GM20431 (cell line): Measurements from ENCODE around the gene TMEM271.

Experiments used
- in situ Hi-C: fragments of 300-500 bp; cut with MseI, MboI; formaldehyde crosslinking; loops from one replicate; pipeline ENCODE4 v1.15.0; 2020; ENCODE audit warnings: low sequenced_read_pairs; ENCODE audit not compliant: unreplicated experiment

Gene TMEM271

GRCh38 chr4:581753-582361 is 5.8 kb upstream of the TMEM271 start:
- in situ Hi-C loops, result no loop called here

DNA sequence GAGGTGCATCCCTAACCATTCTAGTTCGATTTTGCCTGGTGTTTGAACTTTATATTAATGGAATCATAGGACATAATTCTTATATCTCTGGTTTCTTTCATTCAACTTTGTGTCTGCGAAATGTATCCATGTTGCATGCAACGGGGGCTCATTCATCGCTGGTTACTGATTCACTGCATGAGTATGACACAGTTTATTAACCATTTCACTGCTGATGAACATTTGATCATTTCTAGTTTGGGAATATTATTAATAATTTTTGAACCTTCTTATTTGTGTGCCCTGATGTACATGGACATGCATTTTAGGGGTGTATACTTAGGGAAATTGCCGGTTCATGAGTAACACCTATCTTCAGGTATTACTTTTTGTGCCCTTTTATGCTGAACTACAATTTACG is 5.1 kb upstream of the TMEM271 start:
- in situ Hi-C loops, result no loop called here

- in situ Hi-C loops, result no loop called here
These were observed 3.6 kb upstream of the TMEM271 start for GRCh38 chr4:579543-580175.

GRCh38 chr4:578451-579443 is 2.7 kb upstream of the TMEM271 start:
- in situ Hi-C loops, result no loop called here

- in situ Hi-C loops, result no loop called here
These were observed 1.7 kb upstream of the TMEM271 start for GRCh38 chr4:577499-578450.

DNA sequence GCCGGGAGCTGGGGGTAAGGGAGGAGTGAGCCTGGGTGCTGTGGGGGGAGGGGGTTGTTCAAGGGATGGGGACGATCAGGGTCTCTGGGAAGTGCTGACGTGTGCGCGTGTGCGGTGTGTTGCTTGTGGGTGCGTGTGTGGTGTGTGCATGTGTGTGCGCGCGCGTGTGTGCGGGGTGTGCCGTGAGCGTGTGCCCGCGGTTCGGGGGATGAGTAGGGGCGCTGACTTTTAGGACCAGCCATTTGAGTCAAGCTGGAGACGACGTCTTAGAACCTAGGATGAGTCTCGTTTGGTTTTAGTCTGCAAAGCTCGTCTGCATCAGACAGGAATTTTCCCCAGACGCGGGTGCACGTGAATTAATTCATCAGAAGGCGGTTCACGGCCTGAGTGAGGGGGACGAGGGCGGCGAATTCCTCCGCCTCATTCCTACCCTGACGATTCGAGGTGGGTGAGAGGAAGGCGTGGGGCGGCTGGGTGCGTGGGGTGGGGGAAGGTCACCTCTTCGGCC is 950 bp upstream of the TMEM271 start:
- in situ Hi-C loops, result no loop called here

DNA sequence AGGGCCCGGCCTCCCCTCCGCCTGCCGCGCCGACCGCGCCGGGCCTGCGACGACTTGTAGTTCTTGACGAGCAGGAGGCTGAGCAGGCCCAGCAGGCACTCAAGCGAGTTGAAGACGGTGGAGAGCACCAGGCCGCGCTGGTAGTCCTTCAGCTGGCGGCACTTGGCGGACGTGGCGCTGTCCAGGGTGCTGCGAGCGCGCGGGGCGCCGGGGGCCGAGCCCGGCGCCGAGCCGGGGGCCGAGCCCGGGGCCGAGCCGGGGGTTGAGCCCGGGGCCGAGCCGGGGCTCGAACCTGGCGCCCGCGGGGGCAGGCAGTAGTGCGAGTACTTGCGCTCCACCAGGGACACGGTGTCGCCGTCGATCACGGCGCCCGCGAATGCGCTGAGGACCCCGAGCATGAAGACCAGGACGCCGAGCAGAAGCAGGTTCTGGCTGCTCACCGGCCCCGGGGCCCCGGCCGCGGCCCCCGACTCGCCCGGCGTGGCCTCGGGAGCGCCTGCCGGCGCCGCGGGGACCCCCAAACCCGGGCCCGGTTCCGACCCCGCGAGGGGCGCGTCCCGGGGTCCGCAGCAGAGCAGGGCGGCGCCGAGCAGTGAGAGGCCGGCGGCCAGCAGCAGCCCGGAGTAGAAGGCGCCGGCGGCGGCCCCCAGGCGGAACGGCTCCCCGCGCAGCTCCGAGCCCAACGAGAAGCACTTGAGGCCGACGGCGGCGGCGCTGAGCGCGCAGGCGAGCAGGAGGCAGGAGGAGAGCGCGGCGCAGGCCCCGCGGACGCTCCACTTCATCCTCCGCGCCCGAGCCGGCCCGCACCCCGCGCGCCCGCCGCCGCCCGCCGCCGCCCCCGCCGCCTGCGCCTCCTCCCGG is 584 bp downstream of the TMEM271 start:
- in situ Hi-C loops, result no loop called here

- in situ Hi-C loops, result no loop called here
These were observed 1.5 kb downstream of the TMEM271 start for GRCh38 chr4:574346-575161.

DNA sequence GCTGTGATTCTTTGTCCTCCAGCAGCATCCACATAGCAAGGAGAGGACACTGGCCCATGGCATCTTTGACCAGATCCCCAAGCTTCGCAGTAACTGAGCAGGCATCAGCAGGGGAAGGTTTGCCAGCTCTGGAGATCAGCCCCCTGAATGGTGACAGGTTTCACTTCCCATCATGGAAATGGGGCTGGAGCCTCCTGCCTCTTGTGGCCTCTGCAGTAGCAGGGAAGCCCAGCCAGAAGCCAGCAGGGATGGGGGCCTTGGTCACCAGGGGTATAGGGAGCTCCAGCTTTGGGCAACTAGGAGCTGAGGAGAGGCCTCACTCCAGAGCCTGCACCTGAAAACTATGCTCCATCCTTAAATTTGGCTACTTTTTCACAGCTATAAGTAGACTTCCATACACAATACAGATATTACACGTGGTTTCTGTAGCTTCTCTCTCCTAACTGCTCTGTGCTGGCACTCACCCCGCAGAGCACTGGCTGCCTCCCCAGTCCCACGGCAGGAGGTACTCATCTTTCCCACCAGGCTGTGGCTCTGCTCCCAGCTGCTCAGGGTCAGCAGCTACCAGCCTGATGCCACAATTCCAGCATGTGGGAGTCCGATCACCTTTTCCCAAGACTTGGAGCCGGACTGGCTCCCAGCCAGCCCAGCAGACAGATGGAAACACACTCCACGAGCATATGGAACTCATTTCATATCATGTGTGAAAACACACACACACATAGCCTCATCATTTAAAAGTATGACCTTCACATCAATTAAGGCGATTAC is 2.8 kb downstream of the TMEM271 start:
- in situ Hi-C loops, result no loop called here

- in situ Hi-C loops, result no loop called here
These were observed 3.5 kb downstream of the TMEM271 start for GRCh38 chr4:572594-572993.

DNA sequence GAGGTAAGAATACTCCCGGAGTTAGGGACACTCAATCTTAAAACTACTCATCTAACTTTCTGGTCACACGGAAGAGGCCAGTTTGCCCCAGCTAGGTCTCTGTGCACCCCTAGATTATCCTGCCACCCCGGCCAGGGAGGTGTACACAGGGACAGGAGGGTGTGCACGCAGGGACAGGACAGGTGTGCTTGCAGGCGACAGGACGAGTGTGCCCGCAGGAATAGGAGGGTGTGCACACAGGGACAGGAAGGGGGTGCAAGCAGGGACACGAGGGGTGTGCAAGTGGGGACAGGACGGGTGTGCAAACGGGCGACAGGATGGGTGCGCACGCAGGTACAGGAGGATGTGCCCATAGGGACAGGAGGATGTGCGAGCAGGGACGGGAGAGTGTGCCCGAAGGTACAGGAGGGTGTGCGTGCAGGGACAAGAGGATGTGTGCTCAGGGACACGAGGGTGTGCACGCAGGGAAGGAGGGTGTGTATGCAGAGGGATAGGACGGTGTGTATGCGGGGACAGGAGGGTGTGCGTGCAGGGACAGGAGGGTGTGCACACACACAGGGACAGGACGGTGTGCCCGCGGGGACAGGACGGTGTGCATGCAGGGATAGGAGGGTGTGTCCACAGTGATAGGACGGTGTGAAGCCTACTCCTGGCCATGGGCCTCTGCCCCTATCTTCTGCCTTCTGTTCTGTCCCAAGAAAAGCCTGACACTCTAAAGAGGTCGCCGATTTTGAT is 4.1 kb downstream of the TMEM271 start:
- in situ Hi-C loops, result no loop called here

GRCh38 chr4:570754-571153 is 5.3 kb downstream of the TMEM271 start:
- in situ Hi-C loops, result no loop called here

- in situ Hi-C loops, result no loop called here
These were observed 6.0 kb downstream of the TMEM271 start for GRCh38 chr4:569958-570667.

GRCh38 chr4:568962-569361 is 7.1 kb downstream of the TMEM271 start:
- in situ Hi-C loops, result no loop called here

DNA sequence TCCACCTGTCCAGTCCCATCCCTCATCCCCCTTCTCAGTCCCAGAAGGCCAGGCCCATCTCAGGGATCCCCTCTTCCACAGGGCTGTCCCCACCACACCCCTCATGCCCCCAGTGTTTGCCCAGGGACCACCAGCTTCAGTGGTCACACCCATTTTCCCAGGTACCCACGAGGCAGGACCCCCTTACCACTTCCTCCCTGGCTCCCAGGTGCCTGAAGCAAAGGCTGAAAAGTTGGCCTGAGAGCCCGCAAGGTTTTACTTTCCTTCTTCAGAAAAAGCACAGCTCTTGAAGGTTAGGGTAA is 7.8 kb downstream of the TMEM271 start:
- in situ Hi-C loops, result no loop called here
